Measurements from ENCODE around the gene ZNF750.

- TF ChIP-seq MLLT1 (IDR thresholded peaks at IDR 0.05): no peak
- no peak for TF ChIP-seq EZH2 (IDR thresholded peaks at IDR 0.05; ENCODE audit: borderline replicate concordance, control insufficient read depth, low read depth, low read length)
- no peak for TF ChIP-seq POLR2AphosphoS5 (IDR thresholded peaks at IDR 0.05; ENCODE audit: low read length)
- no peak for TF ChIP-seq SREBF2 (IDR thresholded peaks at IDR 0.05; ENCODE audit: low read length)
- TF ChIP-seq MXI1 (IDR thresholded peaks at IDR 0.05; ENCODE audit: low read depth, low read length): no peak
Observed at GRCh38 chr17:82791532-82791931, 48.3 kb downstream of the ZNF750 start.
